Activated B cell treated with CpG ODN at 0.5 μM for 24 hours (primary cell): ENCODE data around the gene TRMT1L. TPM values are rescaled to one million over a fixed set of nuclear protein-coding genes. Genes with fewer than 3 reads are reported as not detected.

Experiments
- ATAC-seq: fragments of 200-7000 bp; cut with Tn5 transposase; one replicate; pipeline ENCODE4 v1.10.0; 2021; ENCODE audit warnings: low read depth, mild to moderate bottlenecking, moderate library complexity
- CTCF ChIA-PET: fragments of 350-600 bp; sonication (Branson Sonifier 250); formaldehyde crosslinking; loops from one replicate; lab custom pipeline; 2021; ENCODE audit warnings: antibody characterized with exemption; lab: Charles Lee
- POLR2A ChIA-PET: fragments of 350-600 bp; sonication (Branson Sonifier 250); formaldehyde crosslinking; loops from one replicate; lab custom pipeline; 2021; ENCODE audit warnings: antibody characterized with exemption; lab: Charles Lee
- DNase-seq: peaks from one replicate; pipeline ENCODE4 v3.0.0; 2022
- H3K27ac Mint-ChIP-seq: one replicate; pipeline ENCODE4 v1.8.0; 2020; ENCODE audit warnings: mixed read lengths
- H3K27me3 Mint-ChIP-seq: one replicate; pipeline ENCODE4 v1.8.0; 2021; ENCODE audit warnings: mixed read lengths
- H3K36me3 Mint-ChIP-seq: one replicate; pipeline ENCODE4 v1.8.0; 2021; ENCODE audit warnings: low read depth, mixed read lengths
- H3K4me1 Mint-ChIP-seq: one replicate; pipeline ENCODE4 v1.8.0; 2021; ENCODE audit warnings: mixed read lengths
- H3K4me3 Mint-ChIP-seq: one replicate; pipeline ENCODE4 v1.8.0; 2020; ENCODE audit warnings: mild to moderate bottlenecking, mixed read lengths
- H3K9me3 Mint-ChIP-seq: one replicate; pipeline ENCODE4 v1.8.0; 2020; ENCODE audit warnings: mixed read lengths
- CTCF ChIP-seq: fragments of 200-600 bp; IDR thresholded peaks from one replicate; pipeline ENCODE4 v1.8.0; 2022; ENCODE audit warnings: antibody characterized with exemption, mild to moderate bottlenecking
- intact Hi-C: fragments of 100-400 bp; cut with micrococcal nuclease; formaldehyde crosslinking; loops from one replicate; pipeline ENCODE4 v1.15.1; 2024
- total RNA-seq: library from RNA; stranded (reverse); gene quantifications from 2 replicates; pipeline ENCODE4 v1.2.3, GENCODE V29; 2022

TRMT1L gene
- total RNA-seq, 1 donor from 2014 or later: 20.0 TPM

- ChIA-PET CTCF (interaction anchor here (0.9 to 5.4 kb wide), 4 partner anchors 12 to 538 kb away, joined by 3 to 42 read pairs (median 5); no protein-coding TSS in a partner anchor), POLR2A (interaction anchor here (0.6 to 3.7 kb wide), 13 partner anchors 12 to 1217 kb away, joined by 3 to 40 read pairs (median 8); partner anchors contain the start of genes EDEM3, IVNS1ABP, NIBAN1 and ODR4)
- Mint-ChIP-seq H3K36me3 (peaks cover 31% of the 10 kb centered on the region), H3K27me3 (no peaks in the 10 kb centered on the region), H3K4me1 (peaks cover 42% of the 10 kb centered on the region), H3K9me3 (no peaks in the 10 kb centered on the region), H3K27ac (peak overlapping the region; percentile 100), H3K4me3 (peak overlapping the region; percentile 99)
- DNase-seq (no peak), ATAC-seq (no peak)
- intact Hi-C loops: loop anchor here (1.0 to 10.0 kb wide), 11 partner anchors 12 to 1217 kb away; partner anchors contain the start of genes IVNS1ABP, NIBAN1, ODR4 and RNF2
- TF ChIP-seq CTCF: no peak
Observed at GRCh38 chr1:185157599-185158412, 1.1 kb upstream of the TRMT1L start.

GRCh38 chr1:185156288-185156853, 382 bp downstream of the TRMT1L start:
- Mint-ChIP-seq H3K27me3 (no peaks in the 10 kb centered on the region), H3K4me3 (peak overlapping the region; percentile 99), H3K36me3 (peaks cover 28% of the 10 kb centered on the region), H3K9me3 (no peaks in the 10 kb centered on the region), H3K27ac (peak overlapping the region; percentile 100), H3K4me1 (peaks cover 50% of the 10 kb centered on the region)
- POLR2A ChIA-PET: interaction anchor here (0.7 to 3.7 kb wide), 12 partner anchors 12 to 1219 kb away, joined by 3 to 40 read pairs (median 8); partner anchors contain the start of genes EDEM3, IVNS1ABP, ODR4 and RNF2
- ATAC-seq: peak; percentile 21
- no peak for DNase-seq
- intact Hi-C loops: loop anchor here (1.0 to 10.0 kb wide), 5 partner anchors 182 to 1104 kb away; partner anchors contain the start of genes NIBAN1 and TSEN15
- no peak for TF ChIP-seq CTCF
- CTCF ChIA-PET: interaction anchor here (0.8 to 5.4 kb wide), 4 partner anchors 13 to 524 kb away, joined by 3 to 42 read pairs (median 5); partner anchors contain the start of genes IVNS1ABP and RNF2

- no peaks in the 10 kb centered on the region for H3K9me3 Mint-ChIP-seq
- ChIA-PET POLR2A (interaction anchor here (0.7 to 3.7 kb wide), 11 partner anchors 11 to 1219 kb away, joined by 3 to 40 read pairs (median 8); partner anchors contain the start of genes EDEM3, IVNS1ABP, ODR4 and RNF2), CTCF (interaction anchor here (0.8 to 5.4 kb wide), 4 partner anchors 14 to 525 kb away, joined by 3 to 42 read pairs (median 5); partner anchors contain the start of genes IVNS1ABP and RNF2)
- ATAC-seq (peak; percentile 6), DNase-seq (no peak)
- peaks cover 50% of the 10 kb centered on the region for H3K4me1 Mint-ChIP-seq
- H3K4me3 Mint-ChIP-seq: peak overlapping the region; percentile 99
- H3K27ac Mint-ChIP-seq: peak overlapping the region; percentile 100
- intact Hi-C loops: loop anchor here (1.0 to 10.0 kb wide), 5 partner anchors 181 to 1103 kb away; partner anchors contain the start of genes NIBAN1 and TSEN15
- no peaks in the 10 kb centered on the region for H3K27me3 Mint-ChIP-seq
- no peak for TF ChIP-seq CTCF
- H3K36me3 Mint-ChIP-seq: peaks cover 29% of the 10 kb centered on the region
Observed at GRCh38 chr1:185155600-185156287, 1.0 kb downstream of the TRMT1L start.

GRCh38 chr1:185154912-185155513, 1.7 kb downstream of the TRMT1L start:
- TF ChIP-seq CTCF: no peak
- Mint-ChIP-seq H3K4me3 (peak overlapping the region; percentile 99), H3K4me1 (peaks cover 48% of the 10 kb centered on the region), H3K9me3 (no peaks in the 10 kb centered on the region), H3K36me3 (peaks cover 36% of the 10 kb centered on the region), H3K27me3 (no peaks in the 10 kb centered on the region), H3K27ac (peak overlapping the region; percentile 100)
- POLR2A ChIA-PET: interaction anchor here (3.0 to 3.7 kb wide), 3 partner anchors 15 to 162 kb away, joined by 12 to 40 read pairs (median 37); partner anchors contain the start of genes IVNS1ABP and RNF2
- intact Hi-C loops: loop anchor here (5.0 to 10.0 kb wide), 2 partner anchors 250 to 1103 kb away; partner anchors contain the start of gene TSEN15
- CTCF ChIA-PET: interaction anchor here (0.6 to 5.4 kb wide), 4 partner anchors 14 to 565 kb away, joined by 3 to 42 read pairs (median 5); partner anchors contain the start of gene IVNS1ABP
- no peak for DNase-seq
- no peak for ATAC-seq
